Activated CD4-positive, alpha-beta T cell treated with anti-CD3 and anti-CD28 coated beads for 4 hours (primary cell): Measurements from ENCODE around the gene KBTBD13.

ENCODE experiments used
- DNase-seq, 2 donors: peaks; one replicate each; pipeline ENCODE4 v3.0.0-alpha.2; 2020

Gene KBTBD13

DNA sequence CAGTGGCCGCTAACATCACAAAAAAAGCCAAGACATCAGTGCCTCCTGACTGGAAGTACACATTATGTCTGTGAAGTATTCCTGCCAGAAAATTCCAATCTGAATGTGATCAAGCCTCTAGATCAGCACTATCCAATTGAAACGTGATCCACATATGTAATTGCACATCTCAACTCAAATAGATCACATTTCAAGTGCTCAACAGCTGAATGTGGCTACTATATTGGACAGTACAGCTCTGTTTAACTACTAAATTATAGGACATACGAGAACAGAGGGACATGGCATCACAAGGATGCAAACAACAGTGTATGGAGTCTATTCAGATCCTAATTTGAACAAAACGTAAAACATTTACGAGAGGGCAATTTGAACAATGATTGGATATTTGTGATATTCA, 39.0 kb downstream of the KBTBD13 start:
- no peak for DNase-seq
